Sciatic nerve (tissue), 2 donors: ENCODE measurements around the gene VDR. TPM values are rescaled to one million over a fixed set of nuclear protein-coding genes. Genes with fewer than 3 reads are reported as not detected.
A peak's percentile ranks its signal among the peaks of the same experiment; 100 is the strongest.

Source experiments
- ATAC-seq: fragments of 200-7000 bp; cut with Tn5 transposase; one replicate; pipeline ENCODE4 v1.9.1; 2020; ENCODE audit warnings: mild to moderate bottlenecking, moderate library complexity
- DNase-seq: peaks from one replicate; pipeline ENCODE4 v3.0.0-alpha.2; 2020; ENCODE audit warnings: low spot score
- intact Hi-C: fragments of 100-400 bp; cut with DNase I; formaldehyde crosslinking; loops from one replicate; pipeline ENCODE4 v1.14.2; 2022
- total RNA-seq: library from RNA; stranded (reverse); fragmentation: NEBNext Ultra II Directional; extraction: Animal tissue kit (Norgen Biotek cat#: 25700); gene quantifications from one replicate; pipeline ENCODE4 v1.2.1, GENCODE V29; 2021
- donor health status: DM: no; HTN: no; CAD: no.
- donor health status: DM: no; HTN: no; CAD: no.

The VDR gene
- total RNA-seq, 1 donor from 2014 or later = 1.9 TPM

GRCh38 chr12:47840571-47840970 is 64.2 kb downstream of the VDR start:
- DNase-seq (no peak), ATAC-seq (no peak)
- intact Hi-C loops = no loop called here

GRCh38 chr12:47839214-47839876 is 65.4 kb downstream of the VDR start:
- intact Hi-C loops = loop anchor here (5.0 kb wide), 3 partner anchors 42 to 127 kb away; no protein-coding TSS in a partner anchor
- DNase-seq (no peak), ATAC-seq (no peak)

- intact Hi-C loops = loop anchor here (5.0 kb wide), 3 partner anchors 41 to 126 kb away; no protein-coding TSS in a partner anchor
- ATAC-seq = peak; percentile 68
These were observed 66.4 kb downstream of the VDR start for GRCh38 chr12:47838286-47838931.

GRCh38 chr12:47837190-47838171 is 67.3 kb downstream of the VDR start:
- peak; percentile 81 for ATAC-seq
- DNase-seq = peak; percentile 79
- intact Hi-C loops = loop anchor here (5.0 kb wide), 3 partner anchors 40 to 125 kb away; no protein-coding TSS in a partner anchor

More at GRCh38 chr12:47838286-47838931, 66.4 kb downstream of the VDR start:
- peak; percentile 66 for DNase-seq

- intact Hi-C loops = loop anchor here (5.0 kb wide), 3 partner anchors 38 to 123 kb away; no protein-coding TSS in a partner anchor
- no peak for ATAC-seq
These were observed 69.0 kb downstream of the VDR start for GRCh38 chr12:47835831-47836155.

GRCh38 chr12:47835006-47835830 is 69.6 kb downstream of the VDR start:
- ATAC-seq = no peak
- no peak for DNase-seq
- intact Hi-C loops = loop anchor here (5.0 kb wide), 3 partner anchors 38 to 123 kb away; no protein-coding TSS in a partner anchor

More at GRCh38 chr12:47835831-47836155, 69.0 kb downstream of the VDR start:
- DNase-seq = no peak

- no peak for DNase-seq
- intact Hi-C loops = no loop called here
- ATAC-seq = no peak
These were observed 70.4 kb downstream of the VDR start for GRCh38 chr12:47834199-47834903.

GRCh38 chr12:47833591-47834012 is 71.2 kb downstream of the VDR start:
- intact Hi-C loops = no loop called here
- ATAC-seq (no peak), DNase-seq (no peak)

- ATAC-seq = no peak
- intact Hi-C loops = no loop called here
- DNase-seq = no peak
These were observed 72.4 kb downstream of the VDR start for GRCh38 chr12:47832263-47832933.

- DNase-seq (no peak), ATAC-seq (no peak)
- intact Hi-C loops = no loop called here
These were observed 75.2 kb downstream of the VDR start for GRCh38 chr12:47829584-47829983.

GRCh38 chr12:47828976-47829482 is 75.8 kb downstream of the VDR start:
- peak; percentile 93 for ATAC-seq
- intact Hi-C loops = no loop called here
- DNase-seq = peak; percentile 90

GRCh38 chr12:47828008-47828975 is 76.5 kb downstream of the VDR start:
- intact Hi-C loops = no loop called here
- peak; percentile 81 for ATAC-seq
- DNase-seq = no peak

GRCh38 chr12:47825173-47825639 is 79.6 kb downstream of the VDR start:
- DNase-seq (no peak), ATAC-seq (peak; percentile 8)
- intact Hi-C loops = no loop called here

GRCh38 chr12:47824635-47825034 is 80.2 kb downstream of the VDR start:
- intact Hi-C loops = no loop called here
- DNase-seq (no peak), ATAC-seq (no peak)

GRCh38 chr12:47824198-47824597 is 80.6 kb downstream of the VDR start:
- intact Hi-C loops = no loop called here
- DNase-seq = no peak
- no peak for ATAC-seq
